WTC11 (cell line): Measurements from ENCODE around the gene TSPAN9. TPM values are rescaled to one million over a fixed set of nuclear protein-coding genes. Genes with fewer than 3 reads are reported as not detected.

Experiments used
- ATAC-seq: fragments of 200-7000 bp; cut with Tn5 transposase; 2 replicates; pipeline ENCODE4 v1.10.0; 2021; ENCODE audit warnings: mild to moderate bottlenecking, moderate library complexity
- CTCF ChIA-PET: fragments of 300-600 bp; sonication (Branson Sonifier 250); formaldehyde crosslinking; loops from one replicate; lab custom pipeline; 2021; ENCODE audit warnings: antibody characterized with exemption; lab: Charles Lee
- POLR2A ChIA-PET: fragments of 350-600 bp; sonication (Branson Sonifier 250); formaldehyde crosslinking; loops from one replicate; lab custom pipeline; 2021; ENCODE audit warnings: antibody characterized with exemption; lab: Charles Lee
- DNase-seq: peaks from one replicate; pipeline ENCODE4 v3.0.0; 2021; ENCODE audit warnings: low spot score
- H3K27ac Mint-ChIP-seq: 2 replicates; pipeline ENCODE4 v1.8.0; 2021; ENCODE audit warnings: mixed read lengths
- H3K27me3 Mint-ChIP-seq: 2 replicates; pipeline ENCODE4 v1.8.0; 2021; ENCODE audit warnings: low read depth, mild to moderate bottlenecking, moderate library complexity, mixed read lengths
- H3K36me3 Mint-ChIP-seq: 2 replicates; pipeline ENCODE4 v1.8.0; 2021; ENCODE audit warnings: mixed read lengths
- H3K4me1 Mint-ChIP-seq: 2 replicates; pipeline ENCODE4 v1.8.0; 2022; ENCODE audit warnings: mixed read lengths
- H3K4me3 Mint-ChIP-seq: 2 replicates; pipeline ENCODE4 v1.8.0; 2021; ENCODE audit warnings: mild to moderate bottlenecking, moderate library complexity, mixed read lengths
- H3K9me3 Mint-ChIP-seq: 2 replicates; pipeline ENCODE4 v1.8.0; 2021; ENCODE audit warnings: mixed read lengths
- ESRRA ChIP-seq: sonication (generic); formaldehyde crosslinking; IDR thresholded peaks from 2 replicates; pipeline ENCODE4 v1.8.1; 2022; ENCODE audit warnings: mild to moderate bottlenecking, missing genetic modification reagents, borderline replicate concordance
- NR1H2 ChIP-seq: sonication (generic); formaldehyde crosslinking; IDR thresholded peaks from 2 replicates; pipeline ENCODE4 v1.9.0; 2021; ENCODE audit warnings: mild to moderate bottlenecking, moderate library complexity, missing genetic modification reagents
- NR2C2 ChIP-seq: sonication (generic); formaldehyde crosslinking; IDR thresholded peaks from 2 replicates; pipeline ENCODE4 v1.8.0; 2022; ENCODE audit warnings: mild to moderate bottlenecking, missing genetic modification reagents
- ZNF232 ChIP-seq: sonication (generic); formaldehyde crosslinking; IDR thresholded peaks from 2 replicates; pipeline ENCODE4 v1.8.0; 2022; ENCODE audit warnings: mild to moderate bottlenecking, missing genetic modification reagents
- ZNF671 ChIP-seq: fragments of 250-450 bp; sonication (Bioruptor Pico); IDR thresholded peaks from 2 replicates; pipeline ENCODE4 v1.8.0; 2021; ENCODE audit warnings: mild to moderate bottlenecking
- total RNA-seq: library from RNA; stranded (reverse); gene quantifications from 3 replicates; pipeline ENCODE4 v1.2.3, GENCODE V29; 2021
- TF ChIP-seq, protein P1 (sequence below): sonication (generic); formaldehyde crosslinking; IDR thresholded peaks from 2 replicates; pipeline ENCODE4 v1.8.0; 2022; ENCODE audit warnings: mild to moderate bottlenecking, missing genetic modification reagents
- TF ChIP-seq, protein P2 (sequence below): fragments of 250-450 bp; sonication (Bioruptor Pico); IDR thresholded peaks from 2 replicates; pipeline ENCODE4 v1.9.0; 2021; ENCODE audit warnings: moderate library complexity, mild to moderate bottlenecking, inconsistent platforms, borderline replicate concordance
- TF ChIP-seq, protein P3 (sequence below): sonication (generic); formaldehyde crosslinking; IDR thresholded peaks from 2 replicates; pipeline ENCODE4 v1.8.0; 2023; ENCODE audit warnings: missing genetic modification reagents, mild to moderate bottlenecking, borderline replicate concordance
- TF ChIP-seq, protein P4 (sequence below): sonication (generic); formaldehyde crosslinking; IDR thresholded peaks from 2 replicates; pipeline ENCODE4 v1.8.1; 2023; ENCODE audit warnings: mild to moderate bottlenecking, missing genetic modification reagents
- TF ChIP-seq, protein P5 (sequence below): sonication (generic); formaldehyde crosslinking; IDR thresholded peaks from 2 replicates; pipeline ENCODE4 v1.8.1; 2022; ENCODE audit warnings: mild to moderate bottlenecking, moderate library complexity, missing genetic modification reagents

Gene TSPAN9
- total RNA-seq, 1 experiment from 2014 or later = 27.6 TPM

DNA sequence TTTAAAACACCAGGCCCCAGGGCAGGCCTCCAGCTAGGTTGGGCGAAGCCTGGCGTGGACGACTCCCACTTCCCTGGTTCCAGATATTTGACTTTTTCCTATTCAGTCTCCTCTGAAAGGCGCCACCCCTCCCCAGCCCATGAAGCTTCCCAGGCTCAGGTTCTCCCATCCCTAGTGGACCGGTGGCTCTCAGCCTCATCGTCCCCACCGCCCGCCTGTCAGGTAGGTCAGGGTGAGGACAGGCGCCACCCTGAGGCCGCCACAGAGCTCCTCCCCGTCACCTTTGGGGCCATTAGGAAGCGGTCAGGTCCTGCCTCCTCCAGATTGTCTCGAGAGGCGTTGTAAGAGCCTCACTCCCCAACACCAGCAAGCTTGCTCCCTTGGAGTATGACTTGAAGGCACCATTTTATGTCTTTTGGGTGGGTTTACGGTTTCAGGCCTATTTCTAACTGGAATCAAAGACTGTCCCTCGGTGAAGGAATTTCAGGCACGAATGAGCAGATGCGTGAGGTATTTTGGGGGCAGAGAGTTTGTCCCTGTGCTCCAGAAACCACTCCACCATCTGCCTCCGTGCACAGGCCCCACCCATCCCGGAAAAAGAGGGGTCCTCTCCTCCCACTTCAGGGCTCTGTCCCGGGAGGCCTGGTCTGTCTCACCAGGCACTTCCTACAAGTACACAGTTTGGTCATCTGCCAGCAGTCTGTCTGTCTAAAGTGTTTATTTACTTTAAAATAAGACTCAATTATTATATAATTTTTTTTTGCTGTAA, 55.6 kb downstream of the TSPAN9 start:
- H3K9me3 Mint-ChIP-seq = peaks cover 9% of the 10 kb centered on the region
- peak; percentile 65 for DNase-seq
- peak overlapping the region; percentile 11; the same call in 1 of the 2 replicates for H3K27ac Mint-ChIP-seq
- TF ChIP-seq, protein P1, sequence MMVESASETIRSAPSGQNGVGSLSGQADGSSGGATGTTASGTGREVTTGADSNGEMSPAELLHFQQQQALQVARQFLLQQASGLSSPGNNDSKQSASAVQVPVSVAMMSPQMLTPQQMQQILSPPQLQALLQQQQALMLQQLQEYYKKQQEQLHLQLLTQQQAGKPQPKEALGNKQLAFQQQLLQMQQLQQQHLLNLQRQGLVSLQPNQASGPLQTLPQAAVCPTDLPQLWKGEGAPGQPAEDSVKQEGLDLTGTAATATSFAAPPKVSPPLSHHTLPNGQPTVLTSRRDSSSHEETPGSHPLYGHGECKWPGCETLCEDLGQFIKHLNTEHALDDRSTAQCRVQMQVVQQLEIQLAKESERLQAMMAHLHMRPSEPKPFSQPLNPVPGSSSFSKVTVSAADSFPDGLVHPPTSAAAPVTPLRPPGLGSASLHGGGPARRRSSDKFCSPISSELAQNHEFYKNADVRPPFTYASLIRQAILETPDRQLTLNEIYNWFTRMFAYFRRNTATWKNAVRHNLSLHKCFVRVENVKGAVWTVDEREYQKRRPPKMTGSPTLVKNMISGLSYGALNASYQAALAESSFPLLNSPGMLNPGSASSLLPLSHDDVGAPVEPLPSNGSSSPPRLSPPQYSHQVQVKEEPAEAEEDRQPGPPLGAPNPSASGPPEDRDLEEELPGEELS (CRISPR knock-in tag) = no peak
- no peak for TF ChIP-seq NR2C2 (CRISPR knock-in tag)
- TF ChIP-seq, protein P2, sequence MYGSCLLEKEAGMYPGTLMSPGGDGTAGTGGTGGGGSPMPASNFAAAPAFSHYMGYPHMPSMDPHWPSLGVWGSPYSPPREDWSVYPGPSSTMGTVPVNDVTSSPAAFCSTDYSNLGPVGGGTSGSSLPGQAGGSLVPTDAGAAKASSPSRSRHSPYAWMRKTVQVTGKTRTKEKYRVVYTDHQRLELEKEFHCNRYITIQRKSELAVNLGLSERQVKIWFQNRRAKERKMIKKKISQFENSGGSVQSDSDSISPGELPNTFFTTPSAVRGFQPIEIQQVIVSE (CRISPR knock-in tag) = no peak
- ATAC-seq = peak; percentile 69
- POLR2A ChIA-PET = no interaction called here
- no peaks in the 10 kb centered on the region for H3K27me3 Mint-ChIP-seq
- CTCF ChIA-PET = interaction anchor here (0.6 to 13.3 kb wide), 27 partner anchors 9 to 525 kb away, joined by 3 to 236 read pairs (median 4); no protein-coding TSS in a partner anchor
- 0 out of 2 replicates have a peak, but pooled peaks cover 7% of the 10 kb centered on the region for H3K36me3 Mint-ChIP-seq
- no peak overlapping the region for H3K4me3 Mint-ChIP-seq
- peaks cover 45% of the 10 kb centered on the region for H3K4me1 Mint-ChIP-seq

DNA sequence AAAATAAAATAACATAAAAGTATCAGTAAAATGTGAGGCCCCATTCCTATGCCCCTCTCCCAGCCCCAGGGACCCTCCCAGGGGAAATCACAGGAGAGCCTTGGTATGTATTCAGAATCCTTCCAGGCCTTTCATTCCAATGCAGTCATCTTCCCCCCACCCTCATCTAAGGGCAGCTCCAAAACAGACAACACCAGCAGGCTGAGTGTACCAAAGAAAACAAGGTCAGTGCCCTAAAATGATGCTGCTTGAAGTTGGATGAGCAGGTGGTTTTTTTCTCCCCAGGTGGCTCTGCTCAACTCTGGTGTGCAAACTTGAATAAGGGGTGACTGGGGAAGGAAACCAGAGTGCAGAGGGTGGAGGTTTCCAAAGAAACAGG, 56.2 kb downstream of the TSPAN9 start:
- H3K27ac Mint-ChIP-seq = no peak overlapping the region
- CTCF ChIA-PET = interaction anchor here (0.7 to 13.3 kb wide), 11 partner anchors 21 to 288 kb away, joined by 3 to 236 read pairs (median 7); no protein-coding TSS in a partner anchor
- no peak for DNase-seq

More for the DNA sequence above, 56.2 kb downstream of the TSPAN9 start:
- TF ChIP-seq ZNF671 (CRISPR knock-in tag) (no peak), ESRRA (CRISPR knock-in tag) (no peak), NR1H2 (CRISPR knock-in tag) (no peak), ZNF232 (CRISPR knock-in tag) (no peak)
- TF ChIP-seq, protein P3, sequence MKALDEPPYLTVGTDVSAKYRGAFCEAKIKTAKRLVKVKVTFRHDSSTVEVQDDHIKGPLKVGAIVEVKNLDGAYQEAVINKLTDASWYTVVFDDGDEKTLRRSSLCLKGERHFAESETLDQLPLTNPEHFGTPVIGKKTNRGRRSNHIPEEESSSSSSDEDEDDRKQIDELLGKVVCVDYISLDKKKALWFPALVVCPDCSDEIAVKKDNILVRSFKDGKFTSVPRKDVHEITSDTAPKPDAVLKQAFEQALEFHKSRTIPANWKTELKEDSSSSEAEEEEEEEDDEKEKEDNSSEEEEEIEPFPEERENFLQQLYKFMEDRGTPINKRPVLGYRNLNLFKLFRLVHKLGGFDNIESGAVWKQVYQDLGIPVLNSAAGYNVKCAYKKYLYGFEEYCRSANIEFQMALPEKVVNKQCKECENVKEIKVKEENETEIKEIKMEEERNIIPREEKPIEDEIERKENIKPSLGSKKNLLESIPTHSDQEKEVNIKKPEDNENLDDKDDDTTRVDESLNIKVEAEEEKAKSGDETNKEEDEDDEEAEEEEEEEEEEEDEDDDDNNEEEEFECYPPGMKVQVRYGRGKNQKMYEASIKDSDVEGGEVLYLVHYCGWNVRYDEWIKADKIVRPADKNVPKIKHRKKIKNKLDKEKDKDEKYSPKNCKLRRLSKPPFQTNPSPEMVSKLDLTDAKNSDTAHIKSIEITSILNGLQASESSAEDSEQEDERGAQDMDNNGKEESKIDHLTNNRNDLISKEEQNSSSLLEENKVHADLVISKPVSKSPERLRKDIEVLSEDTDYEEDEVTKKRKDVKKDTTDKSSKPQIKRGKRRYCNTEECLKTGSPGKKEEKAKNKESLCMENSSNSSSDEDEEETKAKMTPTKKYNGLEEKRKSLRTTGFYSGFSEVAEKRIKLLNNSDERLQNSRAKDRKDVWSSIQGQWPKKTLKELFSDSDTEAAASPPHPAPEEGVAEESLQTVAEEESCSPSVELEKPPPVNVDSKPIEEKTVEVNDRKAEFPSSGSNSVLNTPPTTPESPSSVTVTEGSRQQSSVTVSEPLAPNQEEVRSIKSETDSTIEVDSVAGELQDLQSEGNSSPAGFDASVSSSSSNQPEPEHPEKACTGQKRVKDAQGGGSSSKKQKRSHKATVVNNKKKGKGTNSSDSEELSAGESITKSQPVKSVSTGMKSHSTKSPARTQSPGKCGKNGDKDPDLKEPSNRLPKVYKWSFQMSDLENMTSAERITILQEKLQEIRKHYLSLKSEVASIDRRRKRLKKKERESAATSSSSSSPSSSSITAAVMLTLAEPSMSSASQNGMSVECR (CRISPR knock-in tag) = no peak
- TF ChIP-seq, protein P4, sequence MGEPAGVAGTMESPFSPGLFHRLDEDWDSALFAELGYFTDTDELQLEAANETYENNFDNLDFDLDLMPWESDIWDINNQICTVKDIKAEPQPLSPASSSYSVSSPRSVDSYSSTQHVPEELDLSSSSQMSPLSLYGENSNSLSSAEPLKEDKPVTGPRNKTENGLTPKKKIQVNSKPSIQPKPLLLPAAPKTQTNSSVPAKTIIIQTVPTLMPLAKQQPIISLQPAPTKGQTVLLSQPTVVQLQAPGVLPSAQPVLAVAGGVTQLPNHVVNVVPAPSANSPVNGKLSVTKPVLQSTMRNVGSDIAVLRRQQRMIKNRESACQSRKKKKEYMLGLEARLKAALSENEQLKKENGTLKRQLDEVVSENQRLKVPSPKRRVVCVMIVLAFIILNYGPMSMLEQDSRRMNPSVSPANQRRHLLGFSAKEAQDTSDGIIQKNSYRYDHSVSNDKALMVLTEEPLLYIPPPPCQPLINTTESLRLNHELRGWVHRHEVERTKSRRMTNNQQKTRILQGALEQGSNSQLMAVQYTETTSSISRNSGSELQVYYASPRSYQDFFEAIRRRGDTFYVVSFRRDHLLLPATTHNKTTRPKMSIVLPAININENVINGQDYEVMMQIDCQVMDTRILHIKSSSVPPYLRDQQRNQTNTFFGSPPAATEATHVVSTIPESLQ (CRISPR knock-in tag) = no peak
- TF ChIP-seq, protein P5, sequence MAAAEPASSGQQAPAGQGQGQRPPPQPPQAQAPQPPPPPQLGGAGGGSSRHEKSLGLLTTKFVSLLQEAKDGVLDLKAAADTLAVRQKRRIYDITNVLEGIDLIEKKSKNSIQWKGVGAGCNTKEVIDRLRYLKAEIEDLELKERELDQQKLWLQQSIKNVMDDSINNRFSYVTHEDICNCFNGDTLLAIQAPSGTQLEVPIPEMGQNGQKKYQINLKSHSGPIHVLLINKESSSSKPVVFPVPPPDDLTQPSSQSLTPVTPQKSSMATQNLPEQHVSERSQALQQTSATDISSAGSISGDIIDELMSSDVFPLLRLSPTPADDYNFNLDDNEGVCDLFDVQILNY (CRISPR knock-in tag) = no peak
- H3K36me3 Mint-ChIP-seq = 0 out of 2 replicates have a peak, but pooled peaks cover 7% of the 10 kb centered on the region
- no peak overlapping the region for H3K4me3 Mint-ChIP-seq
- no peak for ATAC-seq
- H3K9me3 Mint-ChIP-seq = peaks cover 9% of the 10 kb centered on the region
- POLR2A ChIA-PET = no interaction called here
- no peaks in the 10 kb centered on the region for H3K27me3 Mint-ChIP-seq
- H3K4me1 Mint-ChIP-seq = peaks cover 51% of the 10 kb centered on the region
